ENCODE results near the gene HCN4. TPM values are rescaled to one million over a fixed set of nuclear protein-coding genes. Genes with fewer than 3 reads are reported as not detected.

The HCN4 gene
- total and polyA plus RNA-seq, 2 experiments from 2014 or later, result 2.4 to 10.6 TPM

GRCh38 chr15:73284090-73284716 lies 84.6 kb downstream of the HCN4 start:
- no peak for DNase-seq (ENCODE audit: low spot score)

More at GRCh38 chr15:73284090-73284716, 84.6 kb downstream of the HCN4 start:
- peaks cover 5% of the 10 kb centered on the region for H4K20me1 ChIP-seq (replicated peaks; ENCODE audit: insufficient read depth)
- no peaks in the 10 kb centered on the region for H3K4me1 Mint-ChIP-seq
- no peak overlapping the region for H3K27ac ChIP-seq (ENCODE audit: low read depth)
- H3F3A ChIP-seq (replicated peaks; ENCODE audit: low read depth), result no peaks in the 10 kb centered on the region
- H3K36me3 ChIP-seq (ENCODE audit: insufficient read depth), result 0 out of 2 replicates have a peak, but pooled peaks cover 7% of the 10 kb centered on the region
- no peak overlapping the region for H3K4me3 ChIP-seq
- H3K4me2 ChIP-seq, result no peak overlapping the region
- TF ChIP-seq NANOG (IDR thresholded peaks at IDR 0.05; ENCODE audit: borderline replicate concordance) (no peak), EZH2 (IDR thresholded peaks at IDR 0.05; ENCODE audit: low read depth, unreplicated experiment) (no peak), ZNF114 (CRISPR knock-in tag; IDR thresholded peaks at IDR 0.05) (no peak), ETS1 (IDR thresholded peaks at IDR 0.05) (no peak), ZNF331 (CRISPR knock-in tag; IDR thresholded peaks at IDR 0.05; ENCODE audit: low read depth) (no peak), EZH2phosphoT487 (IDR thresholded peaks at IDR 0.05; ENCODE audit: unreplicated experiment) (no peak), REST (IDR thresholded peaks at IDR 0.05; ENCODE audit: unreplicated experiment) (no peak), CTCF (conservative IDR thresholded peaks at IDR 0.05; ENCODE audit: low read depth in 2 of 2) (no peak; a peak in 1 of 4 replicates), ZNF462 (CRISPR knock-in tag; IDR thresholded peaks at IDR 0.05) (no peak), STAT1 (IDR thresholded peaks at IDR 0.05; ENCODE audit: unreplicated experiment) (no peak), JUNB (IDR thresholded peaks at IDR 0.05; ENCODE audit: unreplicated experiment) (no peak), CREB1 (CRISPR knock-in tag; IDR thresholded peaks at IDR 0.05; ENCODE audit: low read depth) (no peak), POLR2AphosphoS5 (IDR thresholded peaks at IDR 0.05; ENCODE audit: low read depth) (no peak)
- H3K36me3 Mint-ChIP-seq (ENCODE audit: low read depth), result peaks cover 29% of the 10 kb centered on the region
- no peaks in the 10 kb centered on the region for H3K9me2 ChIP-seq (ENCODE audit: insufficient read depth)
- no peaks in the 10 kb centered on the region for H3K4me1 ChIP-seq (ENCODE audit: insufficient read depth)
- H3K9me3 Mint-ChIP-seq, result no peaks in the 10 kb centered on the region
- no peak overlapping the region for H3K4me3 Mint-ChIP-seq
- H3K27me3 Mint-ChIP-seq (ENCODE audit: insufficient read depth, low read depth, poor library complexity), result peaks cover 3% of the 10 kb centered on the region
- H3K79me2 ChIP-seq (replicated peaks; ENCODE audit: insufficient read depth), result no peaks in the 10 kb centered on the region
- ATAC-seq, result no peak
- H3K27me3 ChIP-seq (ENCODE audit: insufficient read depth), result no peaks in the 10 kb centered on the region
- no peak overlapping the region for H2AFZ ChIP-seq
- no peak overlapping the region for H3K27ac Mint-ChIP-seq

Data from GM23338 (cell line).